GM19395 (cell line): ENCODE data around the gene PLS3.
"Not testable (repeated sequence)": the region's sequence is repeated elsewhere in the genome, so short reads cannot be mapped to it uniquely, and the experiment has no call there.

Source experiments
- ATAC-seq: cut with Tn5 transposase; IDR thresholded peaks from one replicate; pipeline ENCODE4 v1.9.1; 2021; ENCODE audit warnings: mild to moderate bottlenecking, moderate library complexity; ENCODE audit not compliant: unreplicated experiment

Gene PLS3

GRCh38 chrX:115560978-115561604 lies at the start of gene PLS3:
Gene PLS3, plus strand, starts transcription at chrX:115561174. Its CDS starts 49,077 bp downstream, at chrX:115610251.
- peak; percentile 67 for ATAC-seq

- ATAC-seq: no peak
Measured at GRCh38 chrX:115518113-115518512, 42.9 kb upstream of the PLS3 start.

- ATAC-seq: no peak
Measured at GRCh38 chrX:115521741-115522140, 39.2 kb upstream of the PLS3 start.

- ATAC-seq: no peak
Measured at GRCh38 chrX:115522952-115523351, 38.0 kb upstream of the PLS3 start.

- no peak for ATAC-seq
Measured at GRCh38 chrX:115525486-115525885, 35.5 kb upstream of the PLS3 start.

GRCh38 chrX:115531818-115532403 lies 29.1 kb upstream of the PLS3 start:
- no peak for ATAC-seq

GRCh38 chrX:115533485-115533884 lies 27.5 kb upstream of the PLS3 start:
- ATAC-seq: no peak

GRCh38 chrX:115534383-115534782 lies 26.6 kb upstream of the PLS3 start:
- ATAC-seq: no peak

- ATAC-seq: no peak
Measured at GRCh38 chrX:115535421-115535820, 25.6 kb upstream of the PLS3 start.

- no peak for ATAC-seq
Measured at GRCh38 chrX:115535844-115536243, 25.1 kb upstream of the PLS3 start.

GRCh38 chrX:115539841-115540240 lies 21.1 kb upstream of the PLS3 start:
- ATAC-seq: no peak

GRCh38 chrX:115541045-115541444 lies 19.9 kb upstream of the PLS3 start:
- ATAC-seq: not testable (repeated sequence)

GRCh38 chrX:115547448-115547847 lies 13.5 kb upstream of the PLS3 start:
- ATAC-seq: no peak

- no peak for ATAC-seq
Measured at GRCh38 chrX:115549008-115549407, 12.0 kb upstream of the PLS3 start.

GRCh38 chrX:115553171-115553570 lies 7.8 kb upstream of the PLS3 start:
- ATAC-seq: no peak

GRCh38 chrX:115559672-115560071 lies 1.3 kb upstream of the PLS3 start:
- ATAC-seq: no peak

GRCh38 chrX:115560211-115560977 lies 580 bp upstream of the PLS3 start:
- no peak for ATAC-seq

GRCh38 chrX:115561605-115562479 lies 868 bp downstream of the PLS3 start:
- ATAC-seq: peak; percentile 44

- ATAC-seq: no peak
Measured at GRCh38 chrX:115562480-115562847, 1.5 kb downstream of the PLS3 start.

GRCh38 chrX:115563633-115564162 lies 2.7 kb downstream of the PLS3 start:
- no peak for ATAC-seq

- no peak for ATAC-seq
Measured at GRCh38 chrX:115564243-115564642, 3.3 kb downstream of the PLS3 start.
